GM12891 (cell line): Measurements from ENCODE around the gene CLRN3.

Experiments
- DNase-seq: peaks from one replicate; pipeline ENCODE4 v3.0.0; 2011; ENCODE audit warnings: low spot score; ENCODE audit not compliant: insufficient read length
- FAIRE-seq: peaks from 2 replicates; lab custom pipeline; 2011; peaks lifted over from hg19 to GRCh38; lab: Jason Lieb, UNC
- PAX5 ChIP-seq: IDR thresholded peaks from 2 replicates; pipeline ENCODE4 v1.6.1; 2011; ENCODE audit warnings: low read length, moderate library complexity, mild to moderate bottlenecking; ENCODE audit not compliant: insufficient read depth, severe bottlenecking
- POLR2A ChIP-seq: IDR thresholded peaks from 2 replicates; pipeline ENCODE4 v1.6.1; 2011; ENCODE audit warnings: low read depth, low read length, control low read depth
- POLR2AphosphoS5 ChIP-seq: IDR thresholded peaks from 2 replicates; pipeline ENCODE4 v1.6.1; 2011; ENCODE audit warnings: low read depth, low read length, control low read depth
- POU2F2 ChIP-seq: IDR thresholded peaks from 2 replicates; pipeline ENCODE4 v1.6.1; 2011; ENCODE audit warnings: low read depth, mild to moderate bottlenecking, control low read depth, low read length, moderate library complexity
- SPI1 ChIP-seq: IDR thresholded peaks from 2 replicates; pipeline ENCODE4 v1.6.1; 2011; ENCODE audit warnings: low read depth, low read length, control low read depth
- TAF1 ChIP-seq: IDR thresholded peaks from 2 replicates; pipeline ENCODE4 v1.6.1; 2011; ENCODE audit warnings: low read depth, low read length, control low read depth

CLRN3 gene

GRCh38 chr10:127889605-127890195, 3.0 kb downstream of the CLRN3 start:
- FAIRE-seq = no peak
- TF ChIP-seq SPI1 (no peak), POLR2A (no peak), POU2F2 (no peak), TAF1 (no peak), POLR2AphosphoS5 (no peak), PAX5 (no peak)
- DNase-seq = no peak

- FAIRE-seq = no peak
- DNase-seq = no peak
- no peak for TF ChIP-seq POLR2A
- no peak for TF ChIP-seq POLR2AphosphoS5
- no peak for TF ChIP-seq SPI1
- TF ChIP-seq TAF1 = no peak
- TF ChIP-seq PAX5 = no peak
- no peak for TF ChIP-seq POU2F2
These were observed 4.0 kb downstream of the CLRN3 start for GRCh38 chr10:127888521-127889312.

GRCh38 chr10:127887541-127888415, 5.0 kb downstream of the CLRN3 start:
- FAIRE-seq = no peak
- DNase-seq = no peak

GRCh38 chr10:127886371-127887051, 6.2 kb downstream of the CLRN3 start:
- TF ChIP-seq POU2F2 = no peak
- FAIRE-seq (no peak), DNase-seq (no peak)

More at GRCh38 chr10:127887541-127888415, 5.0 kb downstream of the CLRN3 start:
- TF ChIP-seq PAX5 (no peak), SPI1 (no peak), POLR2A (no peak), POU2F2 (no peak), TAF1 (no peak), POLR2AphosphoS5 (no peak)

- DNase-seq = no peak
- FAIRE-seq = no peak
- TF ChIP-seq TAF1 = no peak
- TF ChIP-seq SPI1 = no peak
- no peak for TF ChIP-seq PAX5
- TF ChIP-seq POU2F2 = no peak
- no peak for TF ChIP-seq POLR2A
- no peak for TF ChIP-seq POLR2AphosphoS5
These were observed 8.2 kb downstream of the CLRN3 start for GRCh38 chr10:127884501-127884900.

- FAIRE-seq = no peak
- no peak for DNase-seq
- no peak for TF ChIP-seq POU2F2
- TF ChIP-seq SPI1 = no peak
- no peak for TF ChIP-seq PAX5
These were observed 9.2 kb downstream of the CLRN3 start for GRCh38 chr10:127883516-127883915.

GRCh38 chr10:127882801-127883459, 9.8 kb downstream of the CLRN3 start:
- DNase-seq (no peak), FAIRE-seq (no peak)
- TF ChIP-seq POLR2AphosphoS5 = no peak
- no peak for TF ChIP-seq SPI1

- no peak for TF ChIP-seq SPI1
- TF ChIP-seq TAF1 = no peak
- no peak for TF ChIP-seq POU2F2
- no peak for TF ChIP-seq POLR2AphosphoS5
- FAIRE-seq = no peak
These were observed 10.3 kb downstream of the CLRN3 start for GRCh38 chr10:127882391-127882790.

GRCh38 chr10:127881262-127881661, 11.5 kb downstream of the CLRN3 start:
- TF ChIP-seq TAF1 = no peak
- TF ChIP-seq POLR2A = no peak
- TF ChIP-seq POU2F2 = no peak
- TF ChIP-seq PAX5 = no peak
- TF ChIP-seq POLR2AphosphoS5 = no peak
- TF ChIP-seq SPI1 = no peak
- no peak for FAIRE-seq
- no peak for DNase-seq

More at GRCh38 chr10:127882391-127882790, 10.3 kb downstream of the CLRN3 start:
- DNase-seq = no peak
